CD4-positive, alpha-beta T cell (primary cell): ENCODE measurements around the gene PRDM16. TPM values are rescaled to one million over a fixed set of nuclear protein-coding genes. Genes with fewer than 3 reads are reported as not detected.

Experiments used
- ATAC-seq: fragments of 200-7000 bp; cut with Tn5 transposase; one replicate; pipeline ENCODE4 v1.10.0; 2022; ENCODE audit warnings: mild to moderate bottlenecking; ENCODE audit not compliant: poor library complexity
- CTCF ChIA-PET: fragments of 350-600 bp; sonication (Branson Sonifier 250); formaldehyde crosslinking; loops from one replicate; lab custom pipeline; 2021; ENCODE audit warnings: antibody characterized with exemption, inconsistent platforms; lab: Charles Lee
- POLR2A ChIA-PET: fragments of 350-600 bp; sonication (Branson Sonifier 250); formaldehyde crosslinking; loops from one replicate; lab custom pipeline; 2021; ENCODE audit warnings: antibody characterized with exemption, inconsistent platforms; lab: Charles Lee
- DNase-seq, 14 experiments: peaks; one replicate each; pipeline ENCODE4 v3.0.0-alpha.2; 2013 to 2020; ENCODE audit warnings: mixed read lengths in 2 of 14
- H3K27ac ChIP-seq, 2 donors: one replicate each; pipeline versions ENCODE4 v1.5.1 to v1.7.0; 2013; ENCODE audit warnings: low read length in 2 of 2, low read depth in 1 of 2, mild to moderate bottlenecking in 1 of 2
- H3K27me3 ChIP-seq, 2 experiments: 1 replicate in 1 of 2; 2 replicates in 1 of 2; pipeline versions ENCODE4 v1.6.1 to v1.7.0; 2013; ENCODE audit warnings: low read length in 2 of 2, control low read depth in 1 of 2, mild to moderate bottlenecking in 1 of 2, moderate library complexity in 1 of 2; ENCODE audit not compliant: insufficient read depth in 2 of 2, control insufficient read depth in 1 of 2
- H3K36me3 ChIP-seq: one replicate; pipeline ENCODE4 v1.6.1; 2013; ENCODE audit warnings: low read length, control low read depth; ENCODE audit not compliant: insufficient read depth
- H3K4me1 ChIP-seq: one replicate; pipeline ENCODE4 v1.6.1; 2013; ENCODE audit warnings: low read length, control low read depth; ENCODE audit not compliant: insufficient read depth
- H3K4me3 ChIP-seq: one replicate; pipeline ENCODE4 v1.5.1; 2013; ENCODE audit warnings: mild to moderate bottlenecking, low read length, moderate library complexity
- H3K9me3 ChIP-seq, 2 experiments: 1 replicate in 1 of 2; 2 replicates in 1 of 2; pipeline versions ENCODE4 v1.6.1 to v1.7.0; 2013; ENCODE audit warnings: low read length in 2 of 2, mild to moderate bottlenecking in 2 of 2, control low read depth in 1 of 2, moderate library complexity in 1 of 2; ENCODE audit not compliant: control insufficient read depth in 1 of 2, insufficient read depth in 1 of 2
- H3K27ac Mint-ChIP-seq: one replicate; pipeline ENCODE4 v1.8.0; 2020; ENCODE audit warnings: mixed read lengths
- H3K27me3 Mint-ChIP-seq: one replicate; pipeline ENCODE4 v1.8.0; 2021; ENCODE audit warnings: mixed read lengths
- H3K36me3 Mint-ChIP-seq: one replicate; pipeline ENCODE4 v1.8.0; 2021; ENCODE audit warnings: low read depth, mixed read lengths
- H3K4me1 Mint-ChIP-seq: one replicate; pipeline ENCODE4 v1.8.0; 2021; ENCODE audit warnings: low read depth, mixed read lengths
- H3K4me3 Mint-ChIP-seq: one replicate; pipeline ENCODE4 v1.8.0; 2020; ENCODE audit warnings: mild to moderate bottlenecking, mixed read lengths
- H3K9me3 Mint-ChIP-seq: one replicate; pipeline ENCODE4 v1.8.0; 2020; ENCODE audit warnings: mixed read lengths
- CTCF ChIP-seq: fragments of 200-600 bp; IDR thresholded peaks from one replicate; pipeline ENCODE4 v1.8.0; 2022; ENCODE audit warnings: antibody characterized with exemption, mild to moderate bottlenecking
- intact Hi-C, 2 experiments: fragments of 100-400 bp; cut with DNase I in 1 of 2; cut with micrococcal nuclease in 1 of 2; formaldehyde crosslinking; loops; one replicate each; pipeline versions ENCODE4 v1.15.1 to v1.9.0; 2023 to 2025; cut with DNase I, micrococcal nuclease
- total RNA-seq, 174 experiments: library from RNA in 2 of 174; stranded (reverse) in 2 of 174; gene quantifications; one replicate each; pipeline ENCODE4 v1.2.3 and lab custom pipeline; 2021 to 2026

PRDM16 gene
- total RNA-seq, 2 experiments from 2014 or later, result not detected

- H3K9me3 Mint-ChIP-seq, result no peaks in the 10 kb centered on the region
- no peak for ATAC-seq
- intact Hi-C loops, result no loop called here
- no peak overlapping the region for H3K4me3 Mint-ChIP-seq
- peaks cover 0 to 2% of the 10 kb centered on the region in 2 experiments for H3K27me3 ChIP-seq
- no peak overlapping the region for H3K4me3 ChIP-seq
- ChIA-PET CTCF (no interaction called here), POLR2A (no interaction called here)
- H3K27me3 Mint-ChIP-seq, result no peaks in the 10 kb centered on the region
- no peaks in the 10 kb centered on the region for H3K4me1 Mint-ChIP-seq
- H3K27ac Mint-ChIP-seq, result no peak overlapping the region
- H3K36me3 Mint-ChIP-seq, result no peaks in the 10 kb centered on the region
- no peak overlapping the region for H3K27ac ChIP-seq
- TF ChIP-seq CTCF, result no peak
- no peaks in the 10 kb centered on the region for H3K9me3 ChIP-seq
- no peaks in the 10 kb centered on the region for H3K4me1 ChIP-seq
- no peaks in the 10 kb centered on the region for H3K36me3 ChIP-seq
- no peak for DNase-seq
Observed at GRCh38 chr1:3277623-3278022, 208.6 kb downstream of the PRDM16 start.

- POLR2A ChIA-PET, result no interaction called here
- Mint-ChIP-seq H3K27me3 (peaks cover 4% of the 10 kb centered on the region), H3K4me3 (no peak overlapping the region), H3K27ac (no peak overlapping the region), H3K36me3 (no peaks in the 10 kb centered on the region), H3K9me3 (no peaks in the 10 kb centered on the region), H3K4me1 (no peaks in the 10 kb centered on the region)
- TF ChIP-seq CTCF, result no peak
- no peak for DNase-seq
- Histone ChIP-seq H3K36me3 (no peaks in the 10 kb centered on the region), H3K4me1 (no peaks in the 10 kb centered on the region), H3K27me3 (peaks cover 0 to 2% of the 10 kb centered on the region in 2 experiments), H3K9me3 (no peaks in the 10 kb centered on the region), H3K27ac (no peak overlapping the region), H3K4me3 (no peak overlapping the region)
- intact Hi-C loops, result no loop called here
- CTCF ChIA-PET, result no interaction called here
- no peak for ATAC-seq
Observed at GRCh38 chr1:3278416-3279181, 209.6 kb downstream of the PRDM16 start.

DNA sequence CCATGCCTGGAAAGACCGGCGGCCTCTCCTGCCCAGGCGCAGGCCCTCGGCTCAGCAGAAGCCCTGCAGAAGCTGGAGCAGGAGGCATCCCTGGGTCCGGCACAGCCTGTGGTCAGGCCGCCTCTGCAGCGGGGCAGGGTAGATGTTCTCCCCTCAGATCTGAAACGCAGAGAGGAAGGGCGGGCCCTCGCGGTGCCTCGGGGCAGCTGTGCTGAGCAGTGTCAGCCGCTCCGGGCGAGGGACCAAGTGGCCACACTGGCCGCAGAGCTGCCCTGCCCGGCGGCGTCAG lies 210.1 kb downstream of the PRDM16 start:
- H3K27me3 Mint-ChIP-seq, result peaks cover 4% of the 10 kb centered on the region
- intact Hi-C loops, result no loop called here
- ChIA-PET POLR2A (no interaction called here), CTCF (no interaction called here)
- no peaks in the 10 kb centered on the region for H3K36me3 Mint-ChIP-seq
- no peaks in the 10 kb centered on the region for H3K36me3 ChIP-seq
- no peak for DNase-seq
- H3K9me3 Mint-ChIP-seq, result no peaks in the 10 kb centered on the region
- no peak overlapping the region for H3K27ac Mint-ChIP-seq
- no peaks in the 10 kb centered on the region for H3K4me1 Mint-ChIP-seq
- peaks cover 0 to 2% of the 10 kb centered on the region in 2 experiments for H3K27me3 ChIP-seq
- ATAC-seq, result no peak
- H3K4me3 Mint-ChIP-seq, result no peak overlapping the region
- H3K9me3 ChIP-seq, result no peaks in the 10 kb centered on the region
- no peaks in the 10 kb centered on the region for H3K4me1 ChIP-seq
- H3K27ac ChIP-seq, result no peak overlapping the region
- H3K4me3 ChIP-seq, result no peak overlapping the region
- TF ChIP-seq CTCF, result no peak
